Naive B cell (primary cell): ENCODE results near the gene ZNF516. TPM values are rescaled to one million over a fixed set of nuclear protein-coding genes. Genes with fewer than 3 reads are reported as not detected.
"Not testable (repeated sequence)": the region's sequence is repeated elsewhere in the genome, so short reads cannot be mapped to it uniquely, and the experiment has no call there.

Experiments used
- ATAC-seq, 2 donors: fragments of 150-1000 bp; cut with Tn5 transposase; 2 replicates each; pipeline ENCODE4 v1.10.0; 2021; ENCODE audit warnings: low read depth in 2 of 2, mild to moderate bottlenecking in 2 of 2, moderate library complexity in 2 of 2
- DNase-seq: peaks from one replicate; pipeline ENCODE4 v3.0.0; 2022
- H3K27ac Mint-ChIP-seq, 6 donors: one replicate each; pipeline ENCODE4 v1.8.0; 2020 to 2022; ENCODE audit warnings: mild to moderate bottlenecking in 6 of 6, mixed read lengths in 6 of 6, moderate library complexity in 5 of 6, inconsistent platforms in 2 of 6
- H3K27me3 Mint-ChIP-seq, 3 donors: one replicate each; pipeline ENCODE4 v1.8.0; 2021 to 2022; ENCODE audit warnings: mixed read lengths in 3 of 3, mild to moderate bottlenecking in 1 of 3
- H3K36me3 Mint-ChIP-seq, 2 donors: one replicate each; pipeline ENCODE4 v1.8.0; 2020 to 2022; ENCODE audit warnings: mixed read lengths in 2 of 2, inconsistent platforms in 1 of 2, mild to moderate bottlenecking in 1 of 2
- H3K4me1 Mint-ChIP-seq, 3 donors: one replicate each; pipeline ENCODE4 v1.8.0; 2020 to 2022; ENCODE audit warnings: mixed read lengths in 3 of 3, inconsistent platforms in 1 of 3, mild to moderate bottlenecking in 1 of 3, moderate library complexity in 1 of 3
- H3K4me3 Mint-ChIP-seq, 8 donors: one replicate each; pipeline ENCODE4 v1.8.0; 2020 to 2022; ENCODE audit warnings: mild to moderate bottlenecking in 8 of 8, mixed read lengths in 8 of 8, moderate library complexity in 8 of 8, inconsistent platforms in 2 of 8
- H3K9me3 Mint-ChIP-seq, 7 donors: one replicate each; pipeline ENCODE4 v1.8.0; 2020 to 2022; ENCODE audit warnings: mixed read lengths in 7 of 7, mild to moderate bottlenecking in 5 of 7, inconsistent platforms in 2 of 7, moderate library complexity in 1 of 7
- polyA plus RNA-seq, 6 donors: library from polyadenylated mRNA; unstranded; fragments of 300-500 nt; fragmentation: Illumina TruSeq; gene quantifications; one replicate each; pipeline ENCODE4 v1.2.3, GENCODE V29; 2021; ENCODE audit warnings: low read depth in 6 of 6

Gene ZNF516
- polyA plus RNA-seq, 6 donors from 2014 or later: 1.7 to 7.5 (median 4.8) TPM

GRCh38 chr18:76482971-76483691, 11.9 kb downstream of the ZNF516 start:
- H3K27ac Mint-ChIP-seq: no peak overlapping the region
- peaks cover 0 to 9% of the 10 kb centered on the region in 2 donors for H3K36me3 Mint-ChIP-seq
- no peaks in the 10 kb centered on the region for H3K9me3 Mint-ChIP-seq
- peak overlapping the region in 1 of 8 donors; percentile 36 for H3K4me3 Mint-ChIP-seq
- no peak for ATAC-seq
- no peak for DNase-seq
- no peaks in the 10 kb centered on the region for H3K27me3 Mint-ChIP-seq
- peaks cover 30 to 54% (median 33%) of the 10 kb centered on the region in 3 donors for H3K4me1 Mint-ChIP-seq

- H3K4me3 Mint-ChIP-seq: no peak overlapping the region
- no peak overlapping the region for H3K27ac Mint-ChIP-seq
- peaks cover 0 to 9% of the 10 kb centered on the region in 2 donors for H3K36me3 Mint-ChIP-seq
- no peaks in the 10 kb centered on the region for H3K9me3 Mint-ChIP-seq
- DNase-seq (no peak), ATAC-seq (no peak)
- peaks cover 34 to 59% (median 34%) of the 10 kb centered on the region in 3 donors for H3K4me1 Mint-ChIP-seq
- H3K27me3 Mint-ChIP-seq: no peaks in the 10 kb centered on the region
Measured at GRCh38 chr18:76482267-76482666, 12.8 kb downstream of the ZNF516 start.

- DNase-seq: no peak
- ATAC-seq: no peak
- no peaks in the 10 kb centered on the region for H3K9me3 Mint-ChIP-seq
- H3K27me3 Mint-ChIP-seq: no peaks in the 10 kb centered on the region
- peaks cover 29 to 64% (median 35%) of the 10 kb centered on the region in 3 donors for H3K4me1 Mint-ChIP-seq
- peaks cover 0 to 9% of the 10 kb centered on the region in 2 donors for H3K36me3 Mint-ChIP-seq
- no peak overlapping the region for H3K4me3 Mint-ChIP-seq
- H3K27ac Mint-ChIP-seq: no peak overlapping the region
Measured at GRCh38 chr18:76480913-76481312, 14.1 kb downstream of the ZNF516 start.

GRCh38 chr18:76479351-76480238, 15.4 kb downstream of the ZNF516 start:
- DNase-seq (no peak), ATAC-seq (peak in 1 of 2 donors; percentile 23)
- H3K36me3 Mint-ChIP-seq: peaks cover 0 to 9% of the 10 kb centered on the region in 2 donors
- H3K27ac Mint-ChIP-seq: no peak overlapping the region
- no peaks in the 10 kb centered on the region for H3K27me3 Mint-ChIP-seq
- H3K9me3 Mint-ChIP-seq: no peaks in the 10 kb centered on the region
- peaks cover 22 to 60% (median 34%) of the 10 kb centered on the region in 3 donors for H3K4me1 Mint-ChIP-seq
- no peak overlapping the region for H3K4me3 Mint-ChIP-seq

- Mint-ChIP-seq H3K4me3 (peak overlapping the region; percentile 27 to 82 (median 66)), H3K36me3 (peaks cover 0 to under 1% of the 10 kb centered on the region in 2 donors), H3K4me1 (peaks cover 31 to 79% (median 47%) of the 10 kb centered on the region in 3 donors), H3K9me3 (no peaks in the 10 kb centered on the region), H3K27ac (peak overlapping the region in 2 of 6 donors; percentile 35 to 75), H3K27me3 (no peaks in the 10 kb centered on the region)
- DNase-seq: no peak
- peak in 1 of 2 donors; percentile 27 for ATAC-seq
Measured at GRCh38 chr18:76476665-76477561, 18.1 kb downstream of the ZNF516 start.

- DNase-seq: no peak
- no peak for ATAC-seq
- Mint-ChIP-seq H3K36me3 (peaks cover 0 to 6% of the 10 kb centered on the region in 2 donors), H3K27me3 (no peaks in the 10 kb centered on the region), H3K27ac (no peak overlapping the region), H3K9me3 (no peaks in the 10 kb centered on the region), H3K4me3 (no peak overlapping the region), H3K4me1 (peaks cover 33 to 76% (median 48%) of the 10 kb centered on the region in 3 donors)
Measured at GRCh38 chr18:76475450-76476194, 19.4 kb downstream of the ZNF516 start.

GRCh38 chr18:76474824-76475223, 20.2 kb downstream of the ZNF516 start:
- peaks cover 33 to 72% (median 48%) of the 10 kb centered on the region in 3 donors for H3K4me1 Mint-ChIP-seq
- ATAC-seq (no peak), DNase-seq (no peak)
- H3K36me3 Mint-ChIP-seq: peaks cover 0 to 6% of the 10 kb centered on the region in 2 donors
- no peak overlapping the region for H3K4me3 Mint-ChIP-seq
- H3K27ac Mint-ChIP-seq: peak overlapping the region in 1 of 6 donors; percentile 69
- H3K27me3 Mint-ChIP-seq: no peaks in the 10 kb centered on the region
- H3K9me3 Mint-ChIP-seq: no peaks in the 10 kb centered on the region

GRCh38 chr18:76473521-76473920, 21.5 kb downstream of the ZNF516 start:
- not testable (repeated sequence) for H3K4me3 Mint-ChIP-seq, ATAC-seq, H3K9me3 Mint-ChIP-seq, H3K36me3 Mint-ChIP-seq, DNase-seq, H3K27me3 Mint-ChIP-seq, H3K27ac Mint-ChIP-seq
- peaks cover 38 to 64% (median 54%) of the 10 kb centered on the region in 3 donors for H3K4me1 Mint-ChIP-seq

- no peak overlapping the region for H3K4me3 Mint-ChIP-seq
- DNase-seq (no peak), ATAC-seq (no peak)
- no peaks in the 10 kb centered on the region for H3K27me3 Mint-ChIP-seq
- H3K36me3 Mint-ChIP-seq: peaks cover 0 to 6% of the 10 kb centered on the region in 2 donors
- H3K9me3 Mint-ChIP-seq: no peaks in the 10 kb centered on the region
- H3K27ac Mint-ChIP-seq: peak overlapping the region in 2 of 6 donors; percentile 12 to 53
- peaks cover 39 to 66% (median 59%) of the 10 kb centered on the region in 3 donors for H3K4me1 Mint-ChIP-seq
Measured at GRCh38 chr18:76472829-76473228, 22.2 kb downstream of the ZNF516 start.

- H3K9me3 Mint-ChIP-seq: no peaks in the 10 kb centered on the region
- ATAC-seq (no peak), DNase-seq (no peak)
- peaks cover 0 to 6% of the 10 kb centered on the region in 2 donors for H3K36me3 Mint-ChIP-seq
- H3K27ac Mint-ChIP-seq: no peak overlapping the region
- H3K27me3 Mint-ChIP-seq: no peaks in the 10 kb centered on the region
- peaks cover 40 to 64% (median 58%) of the 10 kb centered on the region in 3 donors for H3K4me1 Mint-ChIP-seq
- H3K4me3 Mint-ChIP-seq: peak overlapping the region in 1 of 8 donors; percentile 51
Measured at GRCh38 chr18:76471593-76471992, 23.4 kb downstream of the ZNF516 start.

- Mint-ChIP-seq H3K36me3 (peaks cover 0 to 6% of the 10 kb centered on the region in 2 donors), H3K4me3 (peak overlapping the region in 6 of 8 donors; percentile 18 to 87 (median 67)), H3K27ac (peak overlapping the region in 2 of 6 donors; percentile 68 to 89), H3K27me3 (no peaks in the 10 kb centered on the region), H3K9me3 (no peaks in the 10 kb centered on the region), H3K4me1 (peaks cover 30 to 59% (median 44%) of the 10 kb centered on the region in 3 donors)
- DNase-seq (no peak), ATAC-seq (no peak)
Measured at GRCh38 chr18:76468345-76469304, 26.4 kb downstream of the ZNF516 start.
